NB4 (cell line): ENCODE results near the gene TMEM213.

ENCODE experiments used
- POLR2A ChIP-seq: IDR thresholded peaks from 2 replicates; pipeline ENCODE4 v1.6.1; 2011; ENCODE audit warnings: mild to moderate bottlenecking; ENCODE audit not compliant: insufficient read length; ENCODE audit errors: extremely low read depth
- TF ChIP-seq, protein P1 (sequence below): IDR thresholded peaks from one replicate; pipeline ENCODE4 v1.5.1; 2012; ENCODE audit warnings: low read depth, low read length
- TF ChIP-seq, protein P2 (sequence below): IDR thresholded peaks from 2 replicates; pipeline ENCODE4 v1.6.1; 2011; ENCODE audit warnings: low read depth, low read length

DNA sequence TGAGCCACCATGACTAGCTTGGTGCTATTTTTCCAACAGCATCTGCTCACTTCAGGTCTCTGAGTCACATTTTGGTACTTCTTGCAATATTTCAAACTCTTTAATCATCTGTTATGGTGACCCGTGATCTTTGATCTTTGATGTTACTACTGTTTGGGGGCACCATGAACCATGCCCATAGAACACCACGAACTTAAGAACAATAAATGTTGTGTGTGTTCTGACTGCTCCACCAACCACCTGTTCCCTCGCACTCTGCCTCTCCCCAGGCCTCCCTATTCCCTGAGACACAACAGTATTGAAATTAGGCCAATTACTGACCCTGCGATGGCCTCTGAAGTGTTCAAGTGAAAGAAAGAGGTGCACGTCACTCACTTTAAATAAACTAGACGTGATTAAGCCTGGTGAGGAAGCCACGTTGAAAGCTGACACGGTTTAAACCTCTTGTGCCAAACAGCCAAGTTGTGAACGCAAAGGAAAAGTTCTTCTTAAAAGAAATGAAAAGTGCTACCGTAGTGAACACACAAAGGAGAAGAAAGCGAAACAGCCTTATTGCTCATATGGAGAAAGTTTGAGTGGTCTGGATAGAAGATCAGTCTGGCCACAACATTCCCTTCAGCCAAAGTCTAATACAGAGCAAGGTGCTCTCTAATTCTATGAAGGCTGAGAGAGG, 27.4 kb downstream of the TMEM213 start:
- no peak for TF ChIP-seq POLR2A
- TF ChIP-seq, protein P1, sequence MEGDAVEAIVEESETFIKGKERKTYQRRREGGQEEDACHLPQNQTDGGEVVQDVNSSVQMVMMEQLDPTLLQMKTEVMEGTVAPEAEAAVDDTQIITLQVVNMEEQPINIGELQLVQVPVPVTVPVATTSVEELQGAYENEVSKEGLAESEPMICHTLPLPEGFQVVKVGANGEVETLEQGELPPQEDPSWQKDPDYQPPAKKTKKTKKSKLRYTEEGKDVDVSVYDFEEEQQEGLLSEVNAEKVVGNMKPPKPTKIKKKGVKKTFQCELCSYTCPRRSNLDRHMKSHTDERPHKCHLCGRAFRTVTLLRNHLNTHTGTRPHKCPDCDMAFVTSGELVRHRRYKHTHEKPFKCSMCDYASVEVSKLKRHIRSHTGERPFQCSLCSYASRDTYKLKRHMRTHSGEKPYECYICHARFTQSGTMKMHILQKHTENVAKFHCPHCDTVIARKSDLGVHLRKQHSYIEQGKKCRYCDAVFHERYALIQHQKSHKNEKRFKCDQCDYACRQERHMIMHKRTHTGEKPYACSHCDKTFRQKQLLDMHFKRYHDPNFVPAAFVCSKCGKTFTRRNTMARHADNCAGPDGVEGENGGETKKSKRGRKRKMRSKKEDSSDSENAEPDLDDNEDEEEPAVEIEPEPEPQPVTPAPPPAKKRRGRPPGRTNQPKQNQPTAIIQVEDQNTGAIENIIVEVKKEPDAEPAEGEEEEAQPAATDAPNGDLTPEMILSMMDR, result no peak
- TF ChIP-seq, protein P2, sequence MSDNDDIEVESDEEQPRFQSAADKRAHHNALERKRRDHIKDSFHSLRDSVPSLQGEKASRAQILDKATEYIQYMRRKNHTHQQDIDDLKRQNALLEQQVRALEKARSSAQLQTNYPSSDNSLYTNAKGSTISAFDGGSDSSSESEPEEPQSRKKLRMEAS, result no peak
